ENCODE measurements around the gene APLP2. TPM values are rescaled to one million over a fixed set of nuclear protein-coding genes. Genes with fewer than 3 reads are reported as not detected.

APLP2 gene
- total RNA-seq, 1 experiment from 2014 or later: 210 TPM

DNA sequence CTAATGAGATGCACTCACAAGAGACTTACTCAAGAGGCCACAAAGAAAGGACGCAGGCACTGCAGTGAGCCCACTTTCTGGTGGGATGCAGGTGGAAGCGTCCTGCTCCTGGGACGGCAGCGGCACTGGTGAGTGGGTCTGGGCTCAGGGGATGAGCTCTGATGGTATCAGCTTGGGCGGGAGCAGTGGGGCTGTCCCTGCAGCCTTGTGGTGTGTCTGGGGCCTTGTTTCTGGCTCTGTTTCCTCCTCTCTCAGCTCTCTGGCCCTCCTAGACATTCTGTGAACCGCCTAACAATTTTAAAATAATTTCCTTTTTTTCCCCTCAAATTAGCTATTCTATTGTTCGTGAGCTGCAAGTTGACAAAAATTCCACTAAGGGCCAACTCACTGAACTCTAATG lies 81.1 kb downstream of the APLP2 start:
- H3K9me3 ChIP-seq (ENCODE audit: control insufficient read depth in 1 of 2, insufficient read depth in 1 of 2, low read depth in 1 of 2, low read length in 2 of 2): no peaks in the 10 kb centered on the region
- no peaks in the 10 kb centered on the region for H3K9me2 ChIP-seq (ENCODE audit: insufficient read depth)
- H3K36me3 ChIP-seq (ENCODE audit: control insufficient read depth in 1 of 2, insufficient read depth in 2 of 2, low read length in 2 of 2): no peaks in the 10 kb centered on the region
- DNase-seq (ENCODE audit: low read depth, low spot score): no peak
- H3K4me1 ChIP-seq (ENCODE audit: control insufficient read depth in 1 of 2, insufficient read depth in 2 of 2, low read length in 2 of 2): peaks cover 21 to 29% of the 10 kb centered on the region in 2 experiments
- no peak for TF ChIP-seq POLR2A (IDR thresholded peaks at IDR 0.05; ENCODE audit: borderline replicate concordance, extremely low read depth, insufficient read depth, insufficient read length)
- no peak for TF ChIP-seq TCF7L2 (IDR thresholded peaks at IDR 0.05; ENCODE audit: borderline replicate concordance, extremely low read depth, insufficient read depth, insufficient read length)
- TF ChIP-seq, protein P1, sequence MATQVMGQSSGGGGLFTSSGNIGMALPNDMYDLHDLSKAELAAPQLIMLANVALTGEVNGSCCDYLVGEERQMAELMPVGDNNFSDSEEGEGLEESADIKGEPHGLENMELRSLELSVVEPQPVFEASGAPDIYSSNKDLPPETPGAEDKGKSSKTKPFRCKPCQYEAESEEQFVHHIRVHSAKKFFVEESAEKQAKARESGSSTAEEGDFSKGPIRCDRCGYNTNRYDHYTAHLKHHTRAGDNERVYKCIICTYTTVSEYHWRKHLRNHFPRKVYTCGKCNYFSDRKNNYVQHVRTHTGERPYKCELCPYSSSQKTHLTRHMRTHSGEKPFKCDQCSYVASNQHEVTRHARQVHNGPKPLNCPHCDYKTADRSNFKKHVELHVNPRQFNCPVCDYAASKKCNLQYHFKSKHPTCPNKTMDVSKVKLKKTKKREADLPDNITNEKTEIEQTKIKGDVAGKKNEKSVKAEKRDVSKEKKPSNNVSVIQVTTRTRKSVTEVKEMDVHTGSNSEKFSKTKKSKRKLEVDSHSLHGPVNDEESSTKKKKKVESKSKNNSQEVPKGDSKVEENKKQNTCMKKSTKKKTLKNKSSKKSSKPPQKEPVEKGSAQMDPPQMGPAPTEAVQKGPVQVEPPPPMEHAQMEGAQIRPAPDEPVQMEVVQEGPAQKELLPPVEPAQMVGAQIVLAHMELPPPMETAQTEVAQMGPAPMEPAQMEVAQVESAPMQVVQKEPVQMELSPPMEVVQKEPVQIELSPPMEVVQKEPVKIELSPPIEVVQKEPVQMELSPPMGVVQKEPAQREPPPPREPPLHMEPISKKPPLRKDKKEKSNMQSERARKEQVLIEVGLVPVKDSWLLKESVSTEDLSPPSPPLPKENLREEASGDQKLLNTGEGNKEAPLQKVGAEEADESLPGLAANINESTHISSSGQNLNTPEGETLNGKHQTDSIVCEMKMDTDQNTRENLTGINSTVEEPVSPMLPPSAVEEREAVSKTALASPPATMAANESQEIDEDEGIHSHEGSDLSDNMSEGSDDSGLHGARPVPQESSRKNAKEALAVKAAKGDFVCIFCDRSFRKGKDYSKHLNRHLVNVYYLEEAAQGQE (IDR thresholded peaks at IDR 0.05; ENCODE audit: low read depth): no peak
- TF ChIP-seq CBX3 (IDR thresholded peaks at IDR 0.05; ENCODE audit: low read depth): no peak
- TF ChIP-seq EGR1 (IDR thresholded peaks at IDR 0.05; ENCODE audit: low read depth): no peak
- TF ChIP-seq, protein P2, sequence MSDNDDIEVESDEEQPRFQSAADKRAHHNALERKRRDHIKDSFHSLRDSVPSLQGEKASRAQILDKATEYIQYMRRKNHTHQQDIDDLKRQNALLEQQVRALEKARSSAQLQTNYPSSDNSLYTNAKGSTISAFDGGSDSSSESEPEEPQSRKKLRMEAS (IDR thresholded peaks at IDR 0.05): no peak
- TF ChIP-seq, protein P3, sequence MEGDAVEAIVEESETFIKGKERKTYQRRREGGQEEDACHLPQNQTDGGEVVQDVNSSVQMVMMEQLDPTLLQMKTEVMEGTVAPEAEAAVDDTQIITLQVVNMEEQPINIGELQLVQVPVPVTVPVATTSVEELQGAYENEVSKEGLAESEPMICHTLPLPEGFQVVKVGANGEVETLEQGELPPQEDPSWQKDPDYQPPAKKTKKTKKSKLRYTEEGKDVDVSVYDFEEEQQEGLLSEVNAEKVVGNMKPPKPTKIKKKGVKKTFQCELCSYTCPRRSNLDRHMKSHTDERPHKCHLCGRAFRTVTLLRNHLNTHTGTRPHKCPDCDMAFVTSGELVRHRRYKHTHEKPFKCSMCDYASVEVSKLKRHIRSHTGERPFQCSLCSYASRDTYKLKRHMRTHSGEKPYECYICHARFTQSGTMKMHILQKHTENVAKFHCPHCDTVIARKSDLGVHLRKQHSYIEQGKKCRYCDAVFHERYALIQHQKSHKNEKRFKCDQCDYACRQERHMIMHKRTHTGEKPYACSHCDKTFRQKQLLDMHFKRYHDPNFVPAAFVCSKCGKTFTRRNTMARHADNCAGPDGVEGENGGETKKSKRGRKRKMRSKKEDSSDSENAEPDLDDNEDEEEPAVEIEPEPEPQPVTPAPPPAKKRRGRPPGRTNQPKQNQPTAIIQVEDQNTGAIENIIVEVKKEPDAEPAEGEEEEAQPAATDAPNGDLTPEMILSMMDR (IDR thresholded peaks at IDR 0.05 in 2 of 3, conservative IDR thresholded peaks at IDR 0.05 in 1 of 3; ENCODE audit: borderline replicate concordance in 1 of 3, insufficient read depth in 1 of 3, low read depth in 2 of 3, low read length in 2 of 3): no peak
- no peak for TF ChIP-seq SRF (IDR thresholded peaks at IDR 0.05; ENCODE audit: low read depth)
- TF ChIP-seq POLR2AphosphoS5 (IDR thresholded peaks at IDR 0.05; ENCODE audit: low read depth, low read length): no peak
- TF ChIP-seq, protein P4, sequence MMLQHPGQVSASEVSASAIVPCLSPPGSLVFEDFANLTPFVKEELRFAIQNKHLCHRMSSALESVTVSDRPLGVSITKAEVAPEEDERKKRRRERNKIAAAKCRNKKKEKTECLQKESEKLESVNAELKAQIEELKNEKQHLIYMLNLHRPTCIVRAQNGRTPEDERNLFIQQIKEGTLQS (IDR thresholded peaks at IDR 0.05): no peak
- no peak for TF ChIP-seq SP1 (IDR thresholded peaks at IDR 0.05; ENCODE audit: low read depth)
- no peak for TF ChIP-seq JUND (IDR thresholded peaks at IDR 0.05)
- TF ChIP-seq CEBPB (IDR thresholded peaks at IDR 0.05; ENCODE audit: low read depth): no peak
- TF ChIP-seq FOSL1 (IDR thresholded peaks at IDR 0.05; ENCODE audit: low read depth): no peak
- no peak for TF ChIP-seq ZFX (IDR thresholded peaks at IDR 0.05)
- TF ChIP-seq, protein P5, sequence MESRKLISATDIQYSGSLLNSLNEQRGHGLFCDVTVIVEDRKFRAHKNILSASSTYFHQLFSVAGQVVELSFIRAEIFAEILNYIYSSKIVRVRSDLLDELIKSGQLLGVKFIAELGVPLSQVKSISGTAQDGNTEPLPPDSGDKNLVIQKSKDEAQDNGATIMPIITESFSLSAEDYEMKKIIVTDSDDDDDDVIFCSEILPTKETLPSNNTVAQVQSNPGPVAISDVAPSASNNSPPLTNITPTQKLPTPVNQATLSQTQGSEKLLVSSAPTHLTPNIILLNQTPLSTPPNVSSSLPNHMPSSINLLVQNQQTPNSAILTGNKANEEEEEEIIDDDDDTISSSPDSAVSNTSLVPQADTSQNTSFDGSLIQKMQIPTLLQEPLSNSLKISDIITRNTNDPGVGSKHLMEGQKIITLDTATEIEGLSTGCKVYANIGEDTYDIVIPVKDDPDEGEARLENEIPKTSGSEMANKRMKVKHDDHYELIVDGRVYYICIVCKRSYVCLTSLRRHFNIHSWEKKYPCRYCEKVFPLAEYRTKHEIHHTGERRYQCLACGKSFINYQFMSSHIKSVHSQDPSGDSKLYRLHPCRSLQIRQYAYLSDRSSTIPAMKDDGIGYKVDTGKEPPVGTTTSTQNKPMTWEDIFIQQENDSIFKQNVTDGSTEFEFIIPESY (IDR thresholded peaks at IDR 0.05; ENCODE audit: extremely low read depth, insufficient replicate concordance, low read length): no peak
- no peak for TF ChIP-seq ELF1 (IDR thresholded peaks at IDR 0.05; ENCODE audit: borderline replicate concordance, low read depth)
- intact Hi-C loops (cut with micrococcal nuclease): no loop called here
- no peak overlapping the region for H3K27ac ChIP-seq (ENCODE audit: low read depth, low read length)
- H2AFZ ChIP-seq (ENCODE audit: low read depth, low read length, poor library complexity, severe bottlenecking): no peak overlapping the region
- no peak overlapping the region for H3K4me3 ChIP-seq (replicated peaks in 1 of 2; ENCODE audit: low read depth in 1 of 2, low read length in 2 of 2)
- H3K4me2 ChIP-seq (ENCODE audit: low read length): no peak overlapping the region
- H3K9ac ChIP-seq (ENCODE audit: low read length): no peak overlapping the region
- ChIA-PET CTCF (no interaction called here), POLR2A (no interaction called here), RAD21 (ENCODE audit: low non-redundant PET in 1 of 2, low total read pairs in 2 of 2, uncharacterized antibody in 2 of 2, unreplicated experiment in 2 of 2) (no interaction called here)
- peaks cover 6% of the 10 kb centered on the region; the same call in 1 of the 2 replicates for H4K20me1 ChIP-seq (ENCODE audit: insufficient read depth)
- no peaks in the 10 kb centered on the region for H3K79me2 ChIP-seq (ENCODE audit: insufficient read depth, low read length)
- no peak for ATAC-seq
- no TSS peak for BruUV-seq (replicated peaks)
- no peaks in the 10 kb centered on the region for H3K27me3 ChIP-seq (ENCODE audit: insufficient read depth, low read length)
